K562 (cell line): ENCODE data around the gene SERPINE2. TPM values are rescaled to one million over a fixed set of nuclear protein-coding genes. Genes with fewer than 3 reads are reported as not detected.

Experiments
- ARNT ChIP-seq, 2 experiments: fragments of 450-650 bp; IDR thresholded peaks; 2 replicates each; pipeline ENCODE4 v1.6.1; 2016; ENCODE audit warnings: mild to moderate bottlenecking in 1 of 2
- BHLHE40 ChIP-seq: IDR thresholded peaks from 2 replicates; pipeline ENCODE4 v1.6.1; 2011; ENCODE audit warnings: low read length, improper control_type of control experiment
- ESRRA ChIP-seq: fragments of 450-650 bp; IDR thresholded peaks from 2 replicates; pipeline ENCODE4 v1.6.1; 2014; ENCODE audit warnings: low read depth, mild to moderate bottlenecking, moderate library complexity, borderline replicate concordance
- HOXB6 ChIP-seq: fragments of 250-450 bp; sonication (Bioruptor Pico); IDR thresholded peaks from 2 replicates; pipeline ENCODE4 v1.5.1; 2022; ENCODE audit warnings: mild to moderate bottlenecking, borderline replicate concordance
- LCOR ChIP-seq: sonication (generic); formaldehyde crosslinking; IDR thresholded peaks from 2 replicates; pipeline ENCODE4 v1.8.0; 2022; ENCODE audit warnings: mild to moderate bottlenecking, missing genetic modification reagents
- MEIS2 ChIP-seq: fragments of 450-650 bp; IDR thresholded peaks from 2 replicates; pipeline ENCODE4 v1.6.1; 2014; ENCODE audit warnings: mild to moderate bottlenecking; ENCODE audit not compliant: partially characterized antibody
- MTA1 ChIP-seq: fragments of 450-650 bp; IDR thresholded peaks from 2 replicates; pipeline ENCODE4 v1.6.1; 2017; ENCODE audit warnings: borderline replicate concordance
- NFIX ChIP-seq: fragments of 250-450 bp; sonication (Bioruptor Pico); IDR thresholded peaks from 2 replicates; pipeline ENCODE4 v1.4.0; 2020; ENCODE audit warnings: low read depth, mild to moderate bottlenecking, moderate library complexity
- RBM34 ChIP-seq: fragments of 200-400 bp; formaldehyde crosslinking; IDR thresholded peaks from 2 replicates; pipeline ENCODE4 v1.6.1; 2018; ENCODE audit warnings: low read length, borderline replicate concordance; ENCODE audit not compliant: insufficient read depth
- RBM39 ChIP-seq: fragments of 200-400 bp; formaldehyde crosslinking; optimal IDR thresholded peaks from 2 replicates; pipeline ENCODE3; 2018; ENCODE audit warnings: low read depth, low read length
- TAF9B ChIP-seq: fragments of 450-650 bp; IDR thresholded peaks from 2 replicates; pipeline ENCODE4 v1.6.1; 2018; ENCODE audit warnings: mild to moderate bottlenecking; ENCODE audit not compliant: partially characterized antibody
- TRIM28 ChIP-seq: fragments of 450-650 bp; IDR thresholded peaks from 2 replicates; pipeline ENCODE4 v1.6.1; 2017
- ZFP36 ChIP-seq: fragments of 150-350 bp; IDR thresholded peaks from 2 replicates; pipeline ENCODE4 v1.6.1; 2018; ENCODE audit warnings: low read length, low read depth; ENCODE audit not compliant: partially characterized antibody
- ZNF184 ChIP-seq: sonication (generic); formaldehyde crosslinking; IDR thresholded peaks from 2 replicates; pipeline ENCODE4 v1.5.0; 2020; ENCODE audit warnings: missing genetic modification reagents
- ZNF239 ChIP-seq: fragments of 250-450 bp; sonication (Bioruptor Pico); IDR thresholded peaks from 2 replicates; pipeline ENCODE4 v1.4.0; 2020; ENCODE audit warnings: mild to moderate bottlenecking
- ZNF324 ChIP-seq: fragments of 250-450 bp; sonication (Bioruptor Pico); IDR thresholded peaks from 2 replicates; pipeline ENCODE4 v1.4.0; 2020; ENCODE audit warnings: mild to moderate bottlenecking
- ZNF707 ChIP-seq: fragments of 250-450 bp; sonication (Bioruptor Pico); conservative IDR thresholded peaks from 2 replicates; pipeline ENCODE4 v1.8.0; 2022; ENCODE audit warnings: inconsistent platforms, mild to moderate bottlenecking, moderate library complexity
- polyA plus RNA-seq, 8 experiments: library from polyadenylated mRNA; depleted of rRNA in 4 of 8; stranded (reverse) in 5 of 8; unstranded in 3 of 8; fragments of >200 nt; fragmentation: Nextera tagmentation in 2 of 8; fragmentation: Illumina TruSeq in 1 of 8; extraction: Ambion mirVana in 2 of 8; extraction: Trizol in 1 of 8; gene quantifications; 2 replicates each; pipeline versions ENCODE4 v1.2.1 to v1.2.3, GENCODE V29; 2011 to 2014; ENCODE audit warnings: inconsistent platforms in 1 of 8, missing spikeins in 1 of 8
- total RNA-seq, 7 experiments: library from RNA; depleted of rRNA in 6 of 7; stranded (reverse); fragments of >200 nt in 6 of 7; fragmentation: Illumina TruSeq in 2 of 7; extraction: Trizol in 2 of 7; gene quantifications; 2 replicates each; pipeline versions ENCODE4 v1.2.1 to v1.2.3, GENCODE V29; 2011 to 2021; ENCODE audit warnings: low replicate concordance in 1 of 7
- TF ChIP-seq, protein P1 (sequence below): fragments of 450-650 bp; IDR thresholded peaks from 2 replicates; pipeline ENCODE4 v1.6.1; 2017; ENCODE audit warnings: antibody characterized with exemption
- TF ChIP-seq, protein P2 (sequence below), 2 experiments: fragments of 450-650 bp; IDR thresholded peaks; 2 replicates each; pipeline ENCODE4 v1.6.1; 2016
- TF ChIP-seq, protein P3 (sequence below): fragments of 250-450 bp; sonication (Bioruptor Pico); IDR thresholded peaks from 2 replicates; pipeline ENCODE4 v1.5.0; 2021; ENCODE audit warnings: mild to moderate bottlenecking, borderline replicate concordance
- TF ChIP-seq, protein P4 (sequence below): sonication (generic); formaldehyde crosslinking; IDR thresholded peaks from 2 replicates; pipeline ENCODE4 v1.8.1; 2023; ENCODE audit warnings: mild to moderate bottlenecking, missing genetic modification reagents

Gene SERPINE2
- total and polyA plus RNA-seq, 9 of the 15 experiments (the other 6 are each of a cell fraction or from before 2014, with no cell fraction given), result 0.03 to 0.16 (median 0.13) TPM; not detected in 6

DNA sequence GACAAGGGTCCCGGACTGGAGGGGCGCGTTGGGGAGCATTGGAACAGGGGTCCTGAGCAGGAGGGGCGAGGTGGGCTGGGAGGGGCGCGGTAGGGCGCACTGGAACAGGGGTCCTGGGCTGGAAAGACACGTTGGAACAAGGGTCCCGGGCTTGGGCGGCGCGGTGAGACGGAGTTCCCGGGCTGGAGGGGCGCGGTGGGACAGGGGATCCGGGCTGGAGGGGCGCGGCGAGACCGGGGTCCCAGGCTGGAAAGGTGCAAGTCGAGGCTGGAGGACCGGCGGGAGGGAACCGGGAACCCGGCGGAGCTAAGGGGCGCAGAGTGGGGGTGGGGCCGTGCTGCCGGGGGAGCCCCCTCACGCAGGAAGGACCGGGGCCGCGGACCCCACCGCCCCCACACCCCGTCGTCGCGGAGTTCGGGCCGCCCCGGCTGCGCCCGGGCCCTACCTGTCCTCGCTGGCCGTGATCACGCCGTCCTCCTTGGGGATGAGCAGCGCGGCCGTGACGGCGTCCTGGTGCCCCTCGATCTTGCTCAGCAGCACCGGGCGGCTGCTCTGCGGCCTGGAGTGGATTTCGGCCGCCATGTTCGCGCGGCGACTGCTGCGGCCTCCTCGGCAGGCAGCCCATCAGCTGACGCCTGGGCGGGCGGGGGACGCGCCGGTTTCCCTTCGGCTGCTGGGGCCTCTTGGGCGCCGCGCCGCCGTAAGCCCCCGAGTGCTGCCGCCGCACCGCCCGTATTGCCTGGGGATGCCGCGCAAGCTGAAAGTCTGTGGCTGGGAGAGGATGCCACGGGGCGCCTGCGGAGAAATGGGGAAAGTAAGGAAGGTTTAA, 94.2 kb downstream of the SERPINE2 start, which contains the start of gene WDFY1 (continued):
- TF ChIP-seq HOXB6 (CRISPR knock-in tag) (no peak), MEIS2 (peak; percentile 35), RBM34 (no peak), TAF9B (peak; percentile 28), RBM39 (no peak), ARNT (IDR thresholded peaks at IDR 0.05) (no peak), ZNF184 (CRISPR knock-in tag) (no peak), LCOR (0 out of 2 replicates have a peak, but pooled peaks have one; percentile 45), ESRRA (peak; percentile 41; the same call in 1 of the 2 replicates), MTA1 (no peak), NFIX (no peak), ZNF239 (no peak), TRIM28 (no peak), ZNF324 (CRISPR knock-in tag) (no peak), BHLHE40 (no peak), ZNF707 (CRISPR knock-in tag) (no peak), ZFP36 (peak; percentile 54)
- TF ChIP-seq, protein P1, sequence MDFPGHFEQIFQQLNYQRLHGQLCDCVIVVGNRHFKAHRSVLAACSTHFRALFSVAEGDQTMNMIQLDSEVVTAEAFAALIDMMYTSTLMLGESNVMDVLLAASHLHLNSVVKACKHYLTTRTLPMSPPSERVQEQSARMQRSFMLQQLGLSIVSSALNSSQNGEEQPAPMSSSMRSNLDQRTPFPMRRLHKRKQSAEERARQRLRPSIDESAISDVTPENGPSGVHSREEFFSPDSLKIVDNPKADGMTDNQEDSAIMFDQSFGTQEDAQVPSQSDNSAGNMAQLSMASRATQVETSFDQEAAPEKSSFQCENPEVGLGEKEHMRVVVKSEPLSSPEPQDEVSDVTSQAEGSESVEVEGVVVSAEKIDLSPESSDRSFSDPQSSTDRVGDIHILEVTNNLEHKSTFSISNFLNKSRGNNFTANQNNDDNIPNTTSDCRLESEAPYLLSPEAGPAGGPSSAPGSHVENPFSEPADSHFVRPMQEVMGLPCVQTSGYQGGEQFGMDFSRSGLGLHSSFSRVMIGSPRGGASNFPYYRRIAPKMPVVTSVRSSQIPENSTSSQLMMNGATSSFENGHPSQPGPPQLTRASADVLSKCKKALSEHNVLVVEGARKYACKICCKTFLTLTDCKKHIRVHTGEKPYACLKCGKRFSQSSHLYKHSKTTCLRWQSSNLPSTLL, result no peak
- TF ChIP-seq, protein P2, sequence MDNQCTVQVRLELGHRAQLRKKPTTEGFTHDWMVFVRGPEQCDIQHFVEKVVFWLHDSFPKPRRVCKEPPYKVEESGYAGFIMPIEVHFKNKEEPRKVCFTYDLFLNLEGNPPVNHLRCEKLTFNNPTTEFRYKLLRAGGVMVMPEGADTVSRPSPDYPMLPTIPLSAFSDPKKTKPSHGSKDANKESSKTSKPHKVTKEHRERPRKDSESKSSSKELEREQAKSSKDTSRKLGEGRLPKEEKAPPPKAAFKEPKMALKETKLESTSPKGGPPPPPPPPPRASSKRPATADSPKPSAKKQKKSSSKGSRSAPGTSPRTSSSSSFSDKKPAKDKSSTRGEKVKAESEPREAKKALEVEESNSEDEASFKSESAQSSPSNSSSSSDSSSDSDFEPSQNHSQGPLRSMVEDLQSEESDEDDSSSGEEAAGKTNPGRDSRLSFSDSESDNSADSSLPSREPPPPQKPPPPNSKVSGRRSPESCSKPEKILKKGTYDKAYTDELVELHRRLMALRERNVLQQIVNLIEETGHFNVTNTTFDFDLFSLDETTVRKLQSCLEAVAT (IDR thresholded peaks at IDR 0.05), result no peak
- TF ChIP-seq, protein P3, sequence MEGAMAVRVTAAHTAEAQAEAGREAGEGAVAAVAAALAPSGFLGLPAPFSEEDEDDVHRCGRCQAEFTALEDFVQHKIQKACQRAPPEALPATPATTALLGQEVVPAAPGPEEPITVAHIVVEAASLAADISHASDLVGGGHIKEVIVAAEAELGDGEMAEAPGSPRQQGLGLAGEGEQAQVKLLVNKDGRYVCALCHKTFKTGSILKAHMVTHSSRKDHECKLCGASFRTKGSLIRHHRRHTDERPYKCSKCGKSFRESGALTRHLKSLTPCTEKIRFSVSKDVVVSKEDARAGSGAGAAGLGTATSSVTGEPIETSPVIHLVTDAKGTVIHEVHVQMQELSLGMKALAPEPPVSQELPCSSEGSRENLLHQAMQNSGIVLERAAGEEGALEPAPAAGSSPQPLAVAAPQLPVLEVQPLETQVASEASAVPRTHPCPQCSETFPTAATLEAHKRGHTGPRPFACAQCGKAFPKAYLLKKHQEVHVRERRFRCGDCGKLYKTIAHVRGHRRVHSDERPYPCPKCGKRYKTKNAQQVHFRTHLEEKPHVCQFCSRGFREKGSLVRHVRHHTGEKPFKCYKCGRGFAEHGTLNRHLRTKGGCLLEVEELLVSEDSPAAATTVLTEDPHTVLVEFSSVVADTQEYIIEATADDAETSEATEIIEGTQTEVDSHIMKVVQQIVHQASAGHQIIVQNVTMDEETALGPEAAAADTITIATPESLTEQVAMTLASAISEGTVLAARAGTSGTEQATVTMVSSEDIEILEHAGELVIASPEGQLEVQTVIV (CRISPR knock-in tag), result no peak
- TF ChIP-seq, protein P4, sequence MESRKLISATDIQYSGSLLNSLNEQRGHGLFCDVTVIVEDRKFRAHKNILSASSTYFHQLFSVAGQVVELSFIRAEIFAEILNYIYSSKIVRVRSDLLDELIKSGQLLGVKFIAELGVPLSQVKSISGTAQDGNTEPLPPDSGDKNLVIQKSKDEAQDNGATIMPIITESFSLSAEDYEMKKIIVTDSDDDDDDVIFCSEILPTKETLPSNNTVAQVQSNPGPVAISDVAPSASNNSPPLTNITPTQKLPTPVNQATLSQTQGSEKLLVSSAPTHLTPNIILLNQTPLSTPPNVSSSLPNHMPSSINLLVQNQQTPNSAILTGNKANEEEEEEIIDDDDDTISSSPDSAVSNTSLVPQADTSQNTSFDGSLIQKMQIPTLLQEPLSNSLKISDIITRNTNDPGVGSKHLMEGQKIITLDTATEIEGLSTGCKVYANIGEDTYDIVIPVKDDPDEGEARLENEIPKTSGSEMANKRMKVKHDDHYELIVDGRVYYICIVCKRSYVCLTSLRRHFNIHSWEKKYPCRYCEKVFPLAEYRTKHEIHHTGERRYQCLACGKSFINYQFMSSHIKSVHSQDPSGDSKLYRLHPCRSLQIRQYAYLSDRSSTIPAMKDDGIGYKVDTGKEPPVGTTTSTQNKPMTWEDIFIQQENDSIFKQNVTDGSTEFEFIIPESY (CRISPR knock-in tag), result no peak
